Measurements from ENCODE around the gene PAK6. TPM values are rescaled to one million over a fixed set of nuclear protein-coding genes. Genes with fewer than 3 reads are reported as not detected.

The PAK6 gene
- total RNA-seq, 1 donor from 2014 or later = 9.7 TPM

GRCh38 chr15:40297356-40297755, 58.5 kb downstream of the PAK6 start:
- ATAC-seq (ENCODE audit: poor library complexity) (no peak), DNase-seq (peak; percentile 21)
- intact Hi-C loops (cut with DNase I) = no loop called here

- ATAC-seq (ENCODE audit: poor library complexity) (no peak), DNase-seq (peak; percentile 24)
- intact Hi-C loops (cut with DNase I) = no loop called here
Observed at GRCh38 chr15:40298216-40298935, 59.5 kb downstream of the PAK6 start.

GRCh38 chr15:40300367-40300766, 61.5 kb downstream of the PAK6 start:
- ATAC-seq (ENCODE audit: poor library complexity) = no peak
- no peak for DNase-seq
- intact Hi-C loops (cut with DNase I) = no loop called here

- ATAC-seq (ENCODE audit: poor library complexity) (no peak), DNase-seq (no peak)
- intact Hi-C loops (cut with DNase I) = no loop called here
Observed at GRCh38 chr15:40300771-40301170, 61.9 kb downstream of the PAK6 start.

- DNase-seq (no peak), ATAC-seq (ENCODE audit: poor library complexity) (peak; percentile 65)
- intact Hi-C loops (cut with DNase I) = no loop called here
Observed at GRCh38 chr15:40301467-40302179, 62.8 kb downstream of the PAK6 start.

- no peak for DNase-seq
- intact Hi-C loops (cut with DNase I) = no loop called here
- no peak for ATAC-seq (ENCODE audit: poor library complexity)
Observed at GRCh38 chr15:40302288-40302886, 63.5 kb downstream of the PAK6 start.

GRCh38 chr15:40302981-40303380, 64.1 kb downstream of the PAK6 start:
- DNase-seq = no peak
- intact Hi-C loops (cut with DNase I) = no loop called here
- ATAC-seq (ENCODE audit: poor library complexity) = no peak

GRCh38 chr15:40303576-40303975, 64.7 kb downstream of the PAK6 start:
- intact Hi-C loops (cut with DNase I) = no loop called here
- no peak for ATAC-seq (ENCODE audit: poor library complexity)
- DNase-seq = no peak

GRCh38 chr15:40305281-40305680, 66.4 kb downstream of the PAK6 start:
- intact Hi-C loops (cut with DNase I) = no loop called here
- ATAC-seq (ENCODE audit: poor library complexity) = no peak
- DNase-seq = no peak

GRCh38 chr15:40306371-40306770, 67.5 kb downstream of the PAK6 start:
- ATAC-seq (ENCODE audit: poor library complexity) = no peak
- intact Hi-C loops (cut with DNase I) = no loop called here
- no peak for DNase-seq

- DNase-seq (no peak), ATAC-seq (ENCODE audit: poor library complexity) (peak; percentile 8)
- intact Hi-C loops (cut with DNase I) = no loop called here
Observed at GRCh38 chr15:40306908-40307307, 68.0 kb downstream of the PAK6 start.

GRCh38 chr15:40307421-40308211, 68.8 kb downstream of the PAK6 start, which contains the start of gene PLCB2:
PLCB2 (minus strand) TSS chr15:40307935; CDS start chr15:40307672, 263 bp downstream.
- peak; percentile 72 for DNase-seq
- ATAC-seq (ENCODE audit: poor library complexity) = peak; percentile 52
- intact Hi-C loops (cut with DNase I) = no loop called here

- DNase-seq (no peak), ATAC-seq (ENCODE audit: poor library complexity) (no peak)
- intact Hi-C loops (cut with DNase I) = no loop called here
Observed at GRCh38 chr15:40309344-40309862, 70.5 kb downstream of the PAK6 start.

GRCh38 chr15:40310001-40310959, 71.4 kb downstream of the PAK6 start:
- ATAC-seq (ENCODE audit: poor library complexity) (peak; percentile 77), DNase-seq (peak; percentile 72)
- intact Hi-C loops (cut with DNase I) = loop anchor here (1.0 kb wide), 1 partner anchor 31 kb away; no protein-coding TSS in a partner anchor

- ATAC-seq (ENCODE audit: poor library complexity) (no peak), DNase-seq (no peak)
- intact Hi-C loops (cut with DNase I) = loop anchor here (1.0 kb wide), 1 partner anchor 32 kb away; no protein-coding TSS in a partner anchor
Observed at GRCh38 chr15:40310993-40311392, 72.1 kb downstream of the PAK6 start.

- intact Hi-C loops (cut with DNase I) = no loop called here
- no peak for ATAC-seq (ENCODE audit: poor library complexity)
- no peak for DNase-seq
Observed at GRCh38 chr15:40312370-40313158, 73.7 kb downstream of the PAK6 start.
